Activated CD8-positive, alpha-beta memory T cell treated with anti-CD3 and anti-CD28 coated beads for 24 hours (primary cell): ENCODE results near the gene TSBP1.
"Not testable (repeated sequence)": the region's sequence is repeated elsewhere in the genome, so short reads cannot be mapped to it uniquely, and the experiment has no call there.

Experiments
- DNase-seq: peaks from one replicate; pipeline ENCODE4 v3.0.0-alpha.2; 2020

The TSBP1 gene

DNA sequence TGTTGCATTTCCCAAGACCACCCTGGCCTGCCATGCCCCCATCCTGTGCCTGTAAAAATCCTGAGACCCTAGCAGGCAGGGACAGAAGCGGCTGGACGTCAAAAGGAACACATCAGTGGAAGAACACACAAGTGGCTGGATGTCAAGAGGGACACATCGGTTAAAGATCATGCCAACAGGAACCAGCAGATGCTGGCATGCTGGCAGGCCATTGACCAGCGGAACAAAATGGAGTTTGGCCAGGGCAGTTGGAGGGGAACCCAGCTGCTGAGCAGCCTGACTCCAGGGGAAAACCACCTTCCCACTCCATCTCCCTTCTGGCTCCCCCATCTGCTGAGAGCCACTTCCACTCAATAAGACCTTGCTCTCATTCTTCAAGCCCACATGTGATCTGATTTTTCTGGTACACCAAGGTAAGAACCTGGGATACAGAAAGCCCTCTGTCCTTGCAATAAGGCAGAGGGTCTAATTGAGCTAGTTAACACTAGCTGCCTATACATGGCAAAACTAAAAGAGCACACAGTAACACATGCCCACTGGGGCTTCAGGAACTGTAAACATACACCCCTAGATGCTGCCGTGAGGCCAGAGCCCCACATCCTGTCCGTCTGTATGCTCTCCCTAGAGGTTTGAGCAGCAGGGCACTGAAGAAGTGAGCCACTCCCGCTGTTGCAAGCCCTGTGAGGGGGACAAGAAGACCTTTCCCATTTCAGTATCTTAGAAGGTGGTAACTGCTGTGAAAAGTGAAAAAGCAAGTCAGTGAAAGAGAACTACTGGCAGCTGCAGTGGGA is 4.2 kb upstream of the TSBP1 start:
- no peak for DNase-seq

DNA sequence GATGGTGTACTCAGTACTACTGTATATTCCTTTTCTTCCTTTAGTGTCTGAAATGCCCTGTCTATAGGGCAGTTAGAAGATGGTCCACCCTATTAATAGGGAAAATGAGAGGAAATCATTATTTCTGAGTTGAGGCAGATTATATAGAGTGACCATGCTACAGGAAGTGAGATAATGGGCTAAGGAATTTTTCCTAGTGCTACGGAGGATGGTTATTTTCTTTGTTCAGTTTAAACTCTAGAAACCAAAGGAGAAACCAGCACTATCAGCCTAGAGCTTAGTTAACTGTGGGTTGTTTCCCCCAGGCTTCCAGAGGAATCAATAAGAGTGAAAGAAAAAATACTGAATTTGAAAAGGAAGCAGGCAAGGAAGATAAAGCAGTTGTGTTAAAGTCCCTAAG is 474 bp downstream of the TSBP1 start:
- no peak for DNase-seq

DNA sequence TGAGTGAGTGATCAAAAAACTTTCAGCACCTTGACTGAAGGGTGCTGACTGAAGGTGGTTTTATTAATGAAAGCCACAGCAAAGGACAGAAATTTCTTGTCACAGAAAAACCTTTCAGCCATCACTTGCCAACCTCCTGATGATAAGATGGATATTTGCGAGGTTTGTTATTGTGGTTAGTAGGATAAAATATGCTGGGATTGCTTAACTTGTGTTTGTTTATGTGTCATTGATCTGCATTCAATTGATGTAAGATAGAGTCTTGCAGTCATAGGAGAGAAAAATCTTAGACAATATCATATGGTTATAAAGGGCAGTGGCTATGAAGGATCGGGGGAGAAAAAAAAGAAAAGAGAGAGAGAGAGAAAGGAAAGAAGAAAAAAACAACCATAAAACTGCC is 1.2 kb downstream of the TSBP1 start:
- DNase-seq = no peak

DNA sequence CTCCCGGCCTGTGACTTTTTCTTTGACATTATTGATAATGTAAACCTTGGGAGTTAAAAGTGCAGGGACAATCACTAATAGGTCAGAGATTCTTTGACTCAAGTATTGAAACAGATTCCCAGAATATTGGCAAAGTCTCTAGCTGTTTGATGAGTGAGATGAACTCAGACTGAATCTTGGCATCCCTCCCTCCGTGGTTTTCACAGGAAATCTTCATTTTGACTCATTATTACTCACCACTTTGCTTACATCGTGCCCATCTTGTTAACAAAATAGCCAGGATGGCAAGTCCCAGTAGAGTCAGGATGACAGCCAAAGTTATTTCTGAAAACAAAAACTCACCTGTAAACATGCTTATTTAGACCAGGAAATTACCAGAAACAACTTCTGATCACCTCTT is 2.0 kb downstream of the TSBP1 start:
- DNase-seq = no peak

DNA sequence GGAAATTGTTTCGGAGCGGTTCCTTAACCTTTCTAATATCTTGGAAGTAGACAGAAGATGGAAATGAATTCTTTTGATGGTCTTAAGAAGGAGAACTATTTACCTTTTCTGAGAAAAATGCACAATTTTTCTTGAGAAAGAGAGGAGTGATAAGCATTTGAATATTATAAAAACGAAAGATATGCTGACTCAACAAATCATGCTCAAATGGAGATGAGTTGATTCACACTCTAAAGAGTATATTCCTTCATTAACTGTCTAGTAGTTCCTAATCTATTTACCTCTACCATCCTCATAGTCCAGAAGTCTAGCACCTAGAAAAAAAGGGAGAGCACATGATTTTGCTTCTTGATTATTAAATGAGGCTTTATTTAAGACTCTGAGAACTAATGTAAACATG is 4.1 kb downstream of the TSBP1 start:
- no peak for DNase-seq

DNA sequence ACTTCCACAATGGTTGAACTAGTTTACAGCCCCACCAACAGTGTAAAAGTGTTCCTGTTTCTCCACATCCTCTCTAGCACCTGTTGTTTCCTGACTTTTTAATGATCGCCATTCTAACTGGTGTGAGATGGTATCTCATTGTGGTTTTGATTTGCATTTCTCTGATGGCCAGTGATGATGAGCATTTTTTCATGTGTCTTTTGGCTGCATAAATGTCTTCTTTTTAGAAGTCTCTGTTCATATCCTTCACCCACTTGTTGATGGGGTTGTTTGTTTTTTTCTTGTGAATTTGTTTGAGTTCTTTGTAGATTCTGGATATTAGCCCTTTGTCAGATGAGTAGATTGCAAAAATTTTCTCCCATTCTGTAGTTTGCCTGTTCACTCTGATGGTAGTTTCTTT is 12.5 kb downstream of the TSBP1 start:
- DNase-seq = not testable (repeated sequence)

DNA sequence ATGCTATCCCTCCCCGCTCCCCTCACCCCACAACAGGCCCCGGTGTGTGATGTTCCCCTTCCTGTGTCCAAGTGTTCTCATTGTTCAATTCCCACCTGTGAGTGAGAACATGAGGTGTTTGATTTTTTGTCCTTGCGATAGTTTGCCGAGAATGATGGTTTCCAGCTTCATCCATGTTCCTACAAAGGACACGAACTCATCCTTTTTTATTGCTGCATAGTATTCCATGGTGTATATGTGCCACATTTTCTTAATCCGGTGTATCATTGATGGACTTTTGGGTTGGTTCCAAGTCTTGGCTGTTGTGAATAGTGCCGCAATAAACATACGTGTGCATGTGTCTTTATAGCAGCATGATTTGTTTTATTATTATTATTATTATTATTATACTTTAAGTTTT is 13.2 kb downstream of the TSBP1 start:
- DNase-seq = not testable (repeated sequence)

DNA sequence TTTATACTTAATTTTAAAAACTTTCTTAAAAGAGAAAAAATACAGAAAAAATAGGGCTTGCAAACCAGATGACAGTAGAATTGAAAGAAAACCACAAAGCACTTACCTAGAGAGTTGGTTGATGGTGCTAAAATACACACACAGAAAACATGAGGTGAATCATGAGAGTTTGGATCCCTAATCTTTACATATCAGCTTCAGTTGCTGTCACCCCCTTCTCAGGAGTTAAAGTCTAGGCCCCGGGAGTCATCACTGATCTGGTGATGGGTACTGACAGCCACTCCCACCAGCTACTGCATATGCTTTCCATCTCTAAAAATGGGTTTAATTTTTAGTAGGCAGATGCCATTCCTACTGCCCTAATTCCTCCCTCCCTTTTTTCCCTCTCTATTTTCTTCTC is 16.7 kb downstream of the TSBP1 start:
- no peak for DNase-seq

DNA sequence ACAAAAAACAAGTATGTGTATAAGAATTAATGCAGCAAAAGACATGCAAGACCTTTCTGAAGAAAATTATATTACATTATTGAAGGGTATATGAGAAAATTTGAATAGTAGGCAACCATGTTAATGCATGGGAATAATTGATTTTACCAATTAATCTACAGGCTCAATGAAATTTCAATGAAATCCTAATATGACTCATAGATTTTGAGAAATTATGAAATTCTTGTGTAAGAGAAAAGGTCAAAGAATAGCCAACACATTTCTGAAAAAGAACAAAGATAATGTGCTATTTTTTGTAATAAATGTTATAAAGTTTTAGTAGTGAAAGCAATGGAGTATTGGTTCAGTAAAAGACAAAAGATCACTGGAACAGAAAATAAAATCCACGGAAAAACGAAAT is 18.4 kb downstream of the TSBP1 start:
- DNase-seq = no peak

DNA sequence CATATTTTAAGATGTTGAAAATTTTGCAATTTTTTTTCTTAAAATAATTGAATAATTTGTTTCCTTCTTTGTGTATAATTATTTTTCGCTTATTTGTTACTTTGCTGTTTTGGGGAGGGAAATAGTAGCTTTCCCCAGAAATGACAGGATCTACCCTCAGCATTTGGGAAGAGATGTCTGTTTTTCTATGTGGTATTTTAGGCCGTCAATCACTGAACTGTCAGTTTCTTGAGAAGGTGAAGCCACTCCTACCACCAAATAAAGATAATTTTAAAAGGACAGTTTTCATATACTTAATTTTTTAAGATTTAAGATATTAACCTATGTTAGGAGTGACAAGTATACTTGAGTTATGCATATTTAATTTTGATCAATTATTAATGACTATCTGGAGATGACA is 31.5 kb downstream of the TSBP1 start:
- DNase-seq = no peak

DNA sequence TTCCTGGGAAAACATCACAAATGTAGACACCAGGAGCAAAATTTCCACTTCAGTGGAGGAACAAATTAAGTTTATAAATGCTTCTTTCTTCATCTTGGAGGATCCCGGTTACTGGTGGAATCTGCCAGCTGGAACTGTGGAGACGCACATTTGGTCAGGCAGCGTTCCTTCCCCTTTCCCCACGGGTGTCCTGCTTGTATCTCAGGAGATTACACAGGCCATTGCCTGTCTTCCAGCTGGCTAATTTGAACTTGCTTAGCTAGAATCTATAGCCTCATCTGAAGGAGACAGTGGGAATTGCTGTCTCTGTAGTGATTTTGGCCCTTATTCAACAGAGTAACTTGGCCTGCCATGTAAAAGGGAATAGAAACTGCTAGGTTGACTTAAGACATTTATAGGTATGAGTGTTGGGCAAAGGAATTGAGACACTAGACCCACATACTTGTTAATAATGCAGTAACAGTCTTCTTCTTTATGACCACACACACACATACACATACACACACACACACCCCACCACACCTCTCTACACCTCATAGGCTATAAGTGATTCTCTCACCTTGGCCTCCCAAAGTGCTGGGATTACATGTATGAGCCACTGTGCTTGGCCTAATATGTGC is 34.4 kb downstream of the TSBP1 start:
- no peak for DNase-seq

DNA sequence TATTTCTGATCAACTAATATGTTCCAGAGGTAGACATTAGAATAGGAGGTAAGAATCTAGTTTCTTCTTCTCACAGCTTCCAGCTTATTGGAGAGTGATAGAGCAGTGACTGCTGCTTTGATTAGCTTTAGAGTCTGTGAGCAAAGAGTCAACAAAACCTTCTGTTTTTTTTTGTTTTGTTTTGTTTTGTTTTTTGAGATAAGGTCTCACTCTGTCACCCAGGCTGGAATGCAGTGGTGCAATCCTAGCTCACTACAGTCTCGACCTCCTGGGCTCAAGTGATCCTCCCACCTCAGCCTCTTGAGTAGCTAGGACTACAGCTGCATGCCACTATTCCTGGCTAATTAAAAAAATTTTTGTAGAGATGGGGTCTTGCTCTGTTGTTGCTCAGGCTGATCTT is 39.3 kb downstream of the TSBP1 start:
- no peak for DNase-seq

DNA sequence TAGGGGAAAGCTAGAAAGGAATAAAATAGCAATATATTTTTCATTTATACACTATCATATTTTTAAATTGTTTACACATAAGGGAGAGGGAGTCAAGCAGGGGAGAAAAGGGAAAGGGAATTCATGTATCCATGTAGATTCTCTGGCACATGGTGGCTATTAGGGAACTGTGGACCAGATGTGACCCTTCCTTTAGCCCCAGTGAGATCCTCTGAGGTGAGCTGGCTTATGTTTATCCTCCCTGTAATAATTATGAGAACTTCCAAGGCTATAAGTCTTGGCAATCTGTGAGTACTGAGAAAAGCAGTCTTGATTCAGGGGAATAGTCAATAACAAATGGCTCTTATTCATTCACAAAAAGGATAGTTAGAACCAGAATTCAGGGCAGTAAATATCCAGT is 42.6 kb downstream of the TSBP1 start:
- no peak for DNase-seq

DNA sequence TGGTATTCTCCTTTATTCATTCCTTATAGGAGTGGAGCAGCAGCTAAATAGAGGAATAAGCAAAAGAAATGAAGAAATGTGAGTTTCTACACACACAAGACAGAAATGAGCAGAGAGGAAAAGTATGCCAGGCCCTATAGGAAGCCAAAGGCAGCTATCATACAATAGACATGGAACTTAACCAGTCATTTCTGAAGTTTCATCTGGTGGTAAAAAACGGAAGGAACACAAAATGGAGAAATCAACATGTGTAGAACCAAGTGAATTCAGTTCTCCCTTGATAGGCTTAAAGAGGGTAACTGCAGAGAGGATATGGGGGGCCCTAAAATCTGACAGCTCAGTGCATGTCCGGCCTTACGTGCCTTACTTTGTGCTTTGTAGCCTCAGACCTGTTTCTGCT is 44.6 kb downstream of the TSBP1 start:
- no peak for DNase-seq

DNA sequence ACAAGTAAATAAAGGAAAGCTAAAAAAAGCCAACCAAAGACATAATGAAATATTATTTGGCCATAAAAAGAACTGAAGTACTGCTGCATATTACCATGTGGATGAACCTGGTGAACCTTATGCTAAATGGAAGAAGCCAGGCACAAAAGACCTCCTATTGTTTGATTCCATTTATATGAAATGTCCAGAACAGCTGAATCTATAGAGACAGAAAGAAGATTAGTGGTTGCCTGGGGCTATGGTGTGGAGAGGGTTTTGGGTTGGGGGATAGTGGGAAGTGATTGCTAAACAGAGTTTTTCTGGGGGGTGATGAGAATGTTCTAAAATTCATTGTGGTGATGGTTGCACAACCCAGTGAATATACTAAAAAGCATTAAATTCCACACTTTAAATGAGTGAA is 53.2 kb downstream of the TSBP1 start:
- no peak for DNase-seq

DNA sequence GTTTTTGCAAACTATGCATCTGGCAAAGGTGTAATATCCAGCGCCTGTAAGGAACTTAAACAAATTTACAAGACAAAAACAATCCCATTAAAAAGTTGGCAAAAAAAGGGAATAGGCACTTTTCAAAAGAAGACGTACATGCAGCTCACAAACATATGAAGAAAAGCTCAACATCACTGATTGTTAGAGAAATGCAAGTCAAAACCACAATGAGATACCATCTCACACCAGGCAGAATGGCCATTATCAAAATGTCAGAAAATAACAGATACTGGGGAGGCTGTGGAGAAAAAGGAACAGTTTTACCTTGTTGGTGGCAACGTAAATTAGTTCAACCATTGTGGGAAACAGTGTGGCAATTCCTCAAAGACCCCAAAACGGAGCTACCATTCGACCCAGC is 54.2 kb downstream of the TSBP1 start:
- no peak for DNase-seq

DNA sequence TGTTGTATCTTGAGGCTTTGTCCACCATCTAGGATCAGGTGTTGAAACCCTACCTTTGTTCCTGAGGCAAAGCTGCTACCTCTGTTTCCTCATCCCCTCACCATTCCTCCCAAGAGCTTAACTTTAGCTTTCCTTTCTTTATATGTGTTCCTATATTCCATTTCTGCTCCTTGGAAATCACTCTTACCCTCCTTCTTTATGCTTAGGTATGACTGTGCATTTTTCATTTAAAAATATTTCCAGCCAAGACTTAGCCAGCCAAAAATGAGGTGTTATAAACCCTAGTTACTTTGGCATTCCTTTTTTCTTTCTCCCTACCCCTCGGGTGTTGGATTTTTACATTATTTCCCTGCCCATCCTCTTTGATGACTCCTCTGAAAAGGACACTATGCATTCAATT is 57.7 kb downstream of the TSBP1 start:
- no peak for DNase-seq

DNA sequence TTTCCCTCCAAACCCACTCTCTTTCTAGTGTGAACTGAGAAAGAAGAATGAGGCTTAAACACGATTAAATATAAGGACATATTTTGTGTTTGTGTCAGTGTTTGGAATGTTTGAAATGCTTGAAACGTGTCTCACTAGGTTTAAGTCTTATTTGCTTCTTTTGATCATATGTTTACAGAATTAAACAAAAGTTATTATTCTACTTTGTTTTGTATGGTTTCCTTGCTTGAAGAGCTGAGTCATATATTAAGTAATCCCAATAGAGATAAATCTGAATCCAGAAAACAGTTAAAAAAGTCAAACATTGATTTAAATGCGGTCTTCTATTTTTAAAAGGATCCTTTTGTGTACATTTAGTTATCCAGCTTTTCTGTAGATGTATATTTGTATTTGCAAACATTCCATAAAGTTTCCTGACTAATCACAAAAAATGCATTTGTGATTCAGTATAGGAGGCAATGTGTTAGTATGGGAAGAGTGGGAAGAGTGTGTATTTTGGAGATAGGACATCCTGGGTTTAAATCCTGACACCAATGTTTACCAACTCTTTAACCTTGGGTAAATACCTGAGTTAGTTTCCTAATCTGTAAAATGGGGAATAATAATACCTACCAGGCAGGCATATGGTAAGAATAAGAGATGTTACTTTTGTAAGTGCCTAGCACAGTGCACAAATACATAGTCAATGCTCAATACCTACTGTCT is 72.9 kb downstream of the TSBP1 start:
- no peak for DNase-seq

DNA sequence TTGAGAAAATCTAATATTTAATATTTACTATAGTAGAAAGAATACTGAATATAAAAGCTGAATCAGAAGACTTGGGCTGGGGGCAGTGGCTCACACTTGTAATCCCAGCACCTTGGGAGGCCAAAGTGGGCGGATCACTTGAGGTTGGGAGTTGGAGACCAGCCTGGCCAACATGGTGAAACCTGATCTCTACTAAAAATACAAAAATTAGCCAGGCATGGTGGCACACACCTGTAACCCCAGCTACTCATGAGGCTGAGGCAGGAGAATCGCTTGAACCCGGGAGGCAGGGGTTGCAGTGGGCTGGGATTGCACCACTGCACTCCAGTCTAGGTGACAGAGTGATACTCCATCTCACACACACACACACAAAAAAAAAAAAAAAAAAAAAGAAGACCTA is 76.7 kb downstream of the TSBP1 start:
- DNase-seq = not testable (repeated sequence)

DNA sequence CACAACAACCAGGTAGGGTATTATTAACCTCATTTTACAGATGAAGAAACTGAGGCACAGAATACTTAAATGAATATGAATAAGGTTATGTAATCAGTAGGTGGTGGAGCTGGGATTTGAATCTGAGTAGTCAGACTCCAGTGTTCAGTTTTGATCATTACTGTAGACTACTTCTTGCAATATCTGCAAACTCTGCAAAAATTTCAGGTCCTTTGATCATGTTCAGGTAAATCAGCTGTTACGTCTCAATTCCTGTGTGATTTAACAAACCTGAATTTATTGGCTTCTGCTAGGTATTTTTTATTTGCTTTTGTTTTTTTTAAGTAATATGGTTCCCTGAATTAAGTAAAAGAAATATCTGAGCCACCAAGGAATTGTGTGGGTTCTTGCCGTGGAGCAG is 77.1 kb downstream of the TSBP1 start:
- no peak for DNase-seq

DNA sequence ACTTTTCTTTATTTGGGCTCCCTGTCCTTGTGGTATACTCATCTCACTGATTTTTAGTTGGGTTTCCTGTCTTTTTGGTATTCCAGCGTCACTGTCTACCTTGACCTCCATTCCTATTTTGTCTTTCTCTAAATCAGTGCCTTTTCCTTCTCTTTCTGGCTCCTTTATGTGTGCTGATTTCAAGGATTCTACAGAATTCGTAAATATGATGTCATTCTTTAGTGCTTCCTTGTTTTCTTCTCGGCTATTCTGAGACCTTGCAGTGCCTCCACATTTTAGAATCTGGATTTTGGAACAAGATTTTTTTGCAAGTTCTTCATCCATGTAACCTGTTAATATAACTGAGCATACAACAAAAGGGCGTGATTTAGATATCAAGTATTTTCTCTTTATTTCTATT is 78.0 kb downstream of the TSBP1 start:
- DNase-seq = no peak

DNA sequence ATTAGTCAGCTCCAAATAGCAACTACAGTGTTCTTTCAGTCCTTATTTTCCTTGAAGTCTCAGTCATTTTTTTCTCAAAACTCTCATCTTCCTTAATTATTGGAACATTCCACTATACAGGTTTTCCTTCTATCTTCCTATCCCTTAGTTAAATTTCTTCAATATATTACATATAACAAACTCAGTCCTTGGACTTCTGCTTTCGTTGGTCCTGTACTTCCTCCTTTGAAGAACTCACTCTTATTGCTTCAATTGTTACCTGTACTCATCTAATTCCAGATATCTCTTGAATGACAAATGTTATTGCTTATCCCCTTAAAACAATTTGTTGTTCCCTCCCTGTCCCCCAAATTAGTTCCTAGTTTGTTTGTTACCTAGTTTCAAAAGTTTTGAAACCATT is 80.2 kb downstream of the TSBP1 start:
- DNase-seq = no peak

DNA sequence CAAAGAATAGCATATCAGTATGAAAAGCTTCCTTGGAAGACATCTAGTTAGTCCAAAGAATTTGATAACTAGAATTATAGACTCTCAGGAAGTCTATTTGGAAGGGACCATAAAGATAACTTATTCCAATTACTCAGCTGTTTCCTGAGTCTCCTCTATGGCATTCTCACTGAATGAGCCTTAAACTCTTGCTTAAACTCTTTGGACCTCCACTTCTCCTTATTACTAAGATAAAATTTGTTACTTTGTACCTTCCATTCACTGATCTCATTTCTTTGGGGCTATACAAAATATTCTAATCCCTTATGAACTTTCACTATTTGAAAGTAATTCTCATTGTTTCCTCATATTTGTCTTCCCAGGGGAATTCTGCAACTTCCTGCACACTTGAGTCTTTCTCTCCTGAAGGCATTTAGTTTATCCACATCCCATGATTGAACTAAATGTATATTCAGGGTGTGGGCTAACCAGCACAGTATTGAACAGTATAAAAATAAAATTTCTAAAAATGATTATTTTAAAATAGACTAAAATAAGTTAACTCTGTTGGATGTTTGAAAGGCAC is 80.7 kb downstream of the TSBP1 start:
- DNase-seq = no peak

DNA sequence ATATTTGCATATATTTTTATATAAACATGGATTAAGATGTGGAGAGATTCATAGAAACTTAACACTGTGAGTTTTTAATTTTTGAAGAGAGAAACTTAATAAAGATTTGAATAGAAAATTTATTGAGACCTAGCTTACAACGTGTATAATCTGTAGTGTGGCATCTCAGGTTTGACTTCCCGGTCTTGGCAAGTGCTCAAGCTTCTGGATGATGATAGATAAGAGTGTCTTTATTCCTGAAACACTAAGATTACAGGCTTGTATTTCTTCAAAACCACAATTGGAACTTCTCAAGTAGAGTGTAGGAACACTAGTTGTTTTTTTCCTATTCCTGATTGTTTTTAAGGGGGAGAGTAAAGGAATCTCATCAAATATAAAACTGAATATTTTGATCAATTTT is 83.3 kb downstream of the TSBP1 start:
- no peak for DNase-seq
